Measurements from ENCODE around the gene TAX1BP3.

Gene TAX1BP3

DNA sequence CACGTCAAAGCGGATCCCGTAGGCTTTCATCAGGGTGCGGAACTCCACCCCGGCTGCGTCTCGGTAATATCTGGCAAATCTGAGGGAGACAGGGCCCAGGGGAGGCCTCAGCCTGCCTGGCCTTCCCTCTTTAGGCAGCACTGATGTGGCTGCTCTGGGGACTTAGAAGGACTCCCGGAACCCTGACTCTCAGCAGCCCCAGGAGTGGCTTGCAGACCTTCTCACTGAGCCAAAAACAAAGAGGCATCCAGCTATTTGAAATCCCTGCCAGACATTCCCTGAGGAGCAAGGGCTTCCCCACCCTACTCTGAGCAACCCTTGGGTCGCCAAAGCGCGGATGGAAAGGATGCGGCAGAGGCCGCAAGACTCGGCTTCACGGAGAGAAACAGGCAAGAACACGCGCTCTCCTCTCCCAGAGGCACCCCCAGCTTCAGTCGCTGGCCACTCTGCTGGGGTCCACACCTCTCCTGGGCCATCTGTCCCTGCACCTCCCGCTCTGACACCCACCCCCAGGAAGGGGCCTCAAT lies 19.7 kb upstream of the TAX1BP3 start:
- DNase-seq: no peak

DNA sequence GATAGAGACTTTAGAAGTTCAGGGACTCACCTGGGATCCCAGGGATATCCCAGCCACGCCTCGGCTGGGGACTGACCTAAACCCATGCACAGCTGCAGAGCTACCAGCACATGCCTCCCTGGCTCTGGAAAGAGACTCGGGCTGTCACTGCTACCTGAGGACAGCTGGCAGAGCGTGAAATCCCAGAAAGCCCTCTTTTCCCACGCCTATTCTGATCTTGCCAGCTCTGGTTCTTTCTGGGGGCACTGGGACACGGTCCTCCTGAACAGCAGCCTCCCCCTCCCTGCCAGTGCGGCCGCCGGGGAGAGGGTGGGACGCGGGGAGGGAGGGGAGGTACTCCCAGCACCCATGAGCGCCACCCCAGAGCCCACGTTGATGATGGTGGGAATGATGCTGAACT lies 16.8 kb upstream of the TAX1BP3 start:
- no peak for DNase-seq

DNA sequence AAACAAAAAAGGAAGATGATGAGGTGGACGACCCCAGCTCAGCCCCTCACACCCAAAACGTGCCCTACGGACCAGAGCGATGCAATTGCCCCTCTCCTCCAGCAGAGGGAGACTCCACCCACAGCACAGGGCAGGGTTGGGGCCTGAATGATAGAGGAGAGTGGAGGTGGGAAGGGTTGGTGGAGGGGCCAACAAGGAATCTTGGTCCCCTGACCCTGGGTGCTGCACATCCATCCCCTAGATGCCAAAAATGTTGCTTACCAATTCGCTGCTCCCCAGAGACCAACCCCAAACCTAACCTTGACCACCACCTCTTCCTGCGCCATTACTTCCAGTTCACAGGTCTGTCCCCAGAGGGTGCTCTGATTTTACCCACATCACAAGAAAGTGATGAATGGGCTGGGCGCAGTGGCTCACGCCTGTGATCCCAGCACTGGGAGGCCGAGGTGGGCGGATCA lies 14.7 kb upstream of the TAX1BP3 start:
- DNase-seq: no peak

DNA sequence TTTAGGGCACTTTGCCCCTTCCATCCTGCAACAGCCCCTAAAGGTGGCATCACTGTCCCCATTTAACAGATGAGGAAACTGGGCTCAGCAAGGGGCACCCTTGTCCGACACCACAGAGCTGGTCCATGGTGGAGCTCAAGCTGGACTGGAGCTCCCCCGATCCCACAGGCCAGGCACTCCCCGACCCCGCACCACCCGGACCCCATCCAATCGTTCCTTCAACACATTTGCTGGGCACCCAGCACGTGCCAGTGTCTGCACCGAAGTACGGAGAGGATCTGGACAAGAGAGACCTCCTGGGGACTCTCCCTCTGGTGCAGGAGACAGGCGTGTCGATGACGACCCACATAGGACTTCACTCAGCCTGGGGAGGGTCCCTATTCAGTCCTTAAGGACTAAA lies 13.7 kb upstream of the TAX1BP3 start:
- no peak for DNase-seq

DNA sequence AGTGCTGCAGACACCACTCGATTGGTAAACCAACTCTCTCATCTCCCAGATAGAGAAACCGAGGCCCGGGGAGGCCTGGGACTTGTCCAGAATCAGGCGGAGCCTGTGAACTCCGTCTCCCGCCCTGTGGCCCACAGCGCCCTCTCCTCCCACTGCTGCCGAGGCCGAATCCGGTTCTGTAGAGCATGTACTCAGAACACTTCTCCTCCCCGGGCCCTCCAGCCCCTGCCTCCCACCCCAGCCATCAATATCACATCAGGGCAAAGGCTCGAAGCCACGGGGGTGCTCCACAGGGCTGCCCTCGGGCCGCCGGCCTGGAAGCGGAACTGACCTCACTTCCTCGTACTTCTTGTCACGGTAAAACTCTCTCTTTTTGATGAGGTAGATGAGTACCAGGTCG lies 13.2 kb upstream of the TAX1BP3 start:
- no peak for DNase-seq

DNA sequence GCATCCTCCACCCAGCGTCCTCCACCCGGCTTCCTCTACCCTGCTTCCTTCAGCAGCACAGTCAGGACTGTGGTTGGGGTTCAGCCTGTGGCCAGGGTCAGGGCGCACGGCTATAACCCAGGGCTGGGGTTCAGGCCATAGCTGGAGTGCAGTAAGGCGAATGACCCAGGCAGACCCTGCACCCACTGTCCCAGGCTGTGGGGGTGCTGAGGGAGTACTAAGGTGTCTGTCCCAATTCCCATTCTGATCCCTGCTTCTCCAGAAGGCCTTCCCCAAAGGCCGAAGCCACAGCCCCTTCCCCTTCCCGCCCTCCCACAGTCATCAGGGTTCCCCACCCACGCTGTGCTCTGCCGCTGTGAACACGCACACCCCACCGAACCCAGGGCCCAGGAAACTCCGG lies 12.7 kb upstream of the TAX1BP3 start:
- no peak for DNase-seq

DNA sequence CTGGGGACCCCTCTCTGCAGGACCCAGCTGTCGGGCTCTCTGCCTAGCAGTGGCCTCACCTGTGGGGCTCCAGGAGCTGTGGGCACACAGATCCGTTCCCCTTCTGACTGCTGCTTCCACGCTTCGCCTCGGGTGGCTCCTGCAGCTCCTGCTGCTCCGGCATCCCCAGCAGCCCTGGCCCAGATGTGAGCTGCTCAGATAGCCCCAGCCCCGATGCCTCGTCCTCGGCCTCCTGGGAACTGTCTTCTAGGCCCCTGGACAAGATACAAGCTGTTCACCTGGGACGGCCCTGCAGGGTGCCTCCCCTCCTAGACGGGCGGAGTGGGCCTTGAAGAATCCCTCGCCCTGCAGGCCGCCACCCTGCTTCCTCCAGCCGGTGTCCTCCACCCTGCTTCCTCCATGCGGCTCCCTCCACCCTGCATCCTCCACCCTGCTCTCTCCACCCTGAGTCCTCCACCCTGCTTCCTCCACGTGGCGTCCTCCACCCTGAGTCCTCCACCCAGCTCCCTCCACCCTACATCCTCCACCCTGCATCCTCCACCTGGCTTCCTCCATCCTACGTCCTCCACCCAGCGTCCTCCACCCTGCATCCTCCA lies 11.3 kb upstream of the TAX1BP3 start:
- DNase-seq: no peak

DNA sequence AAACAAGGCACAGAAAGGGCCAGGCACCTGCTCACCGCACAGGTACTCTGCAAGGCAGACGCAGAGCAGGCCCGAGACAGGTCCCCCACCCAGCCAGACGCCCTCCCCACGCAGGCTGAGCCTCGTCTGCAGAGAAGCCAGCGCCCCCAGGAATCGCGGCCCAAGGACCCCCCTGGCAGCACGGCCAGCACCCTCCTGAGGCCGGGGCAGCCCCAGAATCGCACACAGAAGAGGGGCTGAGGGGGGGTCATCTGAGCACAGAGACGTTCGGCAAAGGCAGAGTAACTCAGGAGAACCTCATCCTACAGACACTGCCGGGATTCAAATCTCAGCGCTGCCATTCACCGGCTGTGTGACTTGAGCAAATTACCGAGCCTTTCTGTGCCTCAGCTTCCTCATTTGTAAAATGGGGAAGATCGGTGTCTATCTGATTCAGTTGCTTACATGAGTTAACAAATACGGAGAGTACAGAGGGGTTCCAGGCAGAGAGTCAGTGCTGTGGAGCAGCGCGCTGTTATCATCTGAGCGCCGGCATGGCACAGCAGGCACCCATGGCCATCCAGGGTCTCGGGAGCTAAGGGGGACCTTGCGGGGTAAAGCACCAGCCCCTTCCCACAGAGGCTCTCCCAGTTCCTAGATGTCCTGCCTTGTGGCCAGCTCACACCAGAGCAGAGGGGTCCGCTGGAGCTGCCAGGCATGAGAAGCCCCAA lies 10.6 kb upstream of the TAX1BP3 start:
- DNase-seq: no peak

DNA sequence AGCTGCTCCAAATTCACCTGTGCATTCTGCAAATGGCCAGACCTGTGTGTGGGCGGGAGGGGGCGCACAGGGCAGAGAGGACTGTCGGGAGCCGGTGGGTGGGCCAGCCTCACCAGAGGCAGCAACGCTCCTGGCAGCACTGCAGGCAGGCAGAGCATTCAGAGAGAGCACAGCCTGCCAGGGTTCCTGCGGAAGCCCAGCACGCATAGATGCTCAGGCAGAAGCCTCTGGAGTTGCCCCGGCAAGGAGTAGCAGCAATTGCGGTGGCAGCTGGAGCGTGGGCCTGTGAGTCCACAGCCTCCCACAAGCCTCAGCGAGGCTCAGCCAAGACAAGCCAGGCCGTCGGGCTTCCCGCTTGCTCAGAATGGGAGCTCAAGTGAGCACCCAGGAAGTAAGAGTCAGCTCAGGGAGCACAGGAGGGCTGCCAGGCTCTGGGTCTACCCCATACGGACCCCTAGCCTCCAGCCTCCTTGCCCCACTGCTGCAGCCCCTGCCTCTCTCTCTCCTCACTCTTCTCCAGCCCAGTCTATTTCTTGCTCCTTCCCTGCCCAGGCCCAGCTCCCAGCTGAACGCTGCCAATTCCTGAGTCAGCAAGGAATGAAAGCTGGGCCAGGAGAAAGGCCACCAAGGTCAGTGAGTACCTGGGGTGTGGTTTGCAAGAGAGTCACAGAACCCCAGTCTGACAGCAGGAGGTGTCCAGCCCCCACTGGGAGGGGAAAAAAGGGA lies 9.9 kb upstream of the TAX1BP3 start:
- peak in 1 of 2 donors; percentile 13 for DNase-seq

DNA sequence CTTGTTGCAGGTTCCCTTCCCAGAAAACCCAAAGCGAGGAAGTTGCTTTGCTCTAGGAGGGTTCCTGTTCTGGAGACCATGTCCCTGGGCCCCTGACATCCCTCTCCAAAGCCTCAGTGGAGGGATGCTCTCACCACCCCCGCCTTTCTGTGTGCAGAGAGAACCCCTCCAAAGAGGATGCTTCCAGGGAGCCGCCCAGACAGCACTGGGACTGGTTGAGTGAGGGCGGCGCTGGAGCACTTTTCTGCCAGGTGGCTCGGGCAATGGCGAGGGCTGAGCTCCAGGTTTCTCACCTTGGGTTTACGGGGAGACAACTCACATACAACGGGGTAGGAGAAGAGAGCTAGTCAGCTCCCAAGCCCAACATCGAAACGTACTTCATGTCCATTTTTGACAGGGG lies 7.5 kb upstream of the TAX1BP3 start:
- DNase-seq: no peak

DNA sequence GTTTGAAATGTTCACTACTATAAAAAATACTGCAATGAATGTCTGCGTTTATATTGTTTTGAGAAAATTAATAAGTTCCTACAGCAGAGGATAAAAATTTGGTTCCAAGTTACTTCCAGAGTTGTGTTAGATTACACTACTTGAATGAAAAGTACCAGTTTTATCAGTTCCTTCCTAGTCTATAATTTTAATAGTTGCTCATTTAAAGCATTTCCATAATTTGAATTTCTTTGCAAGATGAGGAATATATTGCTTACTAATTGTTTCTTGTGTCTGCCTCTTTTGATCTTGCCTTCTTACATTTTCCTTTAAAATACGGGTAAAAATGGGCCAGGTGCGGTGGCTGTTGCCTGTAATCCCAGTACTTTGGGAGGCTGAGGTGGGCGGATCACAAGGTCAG lies 4.2 kb upstream of the TAX1BP3 start:
- no peak for DNase-seq

DNA sequence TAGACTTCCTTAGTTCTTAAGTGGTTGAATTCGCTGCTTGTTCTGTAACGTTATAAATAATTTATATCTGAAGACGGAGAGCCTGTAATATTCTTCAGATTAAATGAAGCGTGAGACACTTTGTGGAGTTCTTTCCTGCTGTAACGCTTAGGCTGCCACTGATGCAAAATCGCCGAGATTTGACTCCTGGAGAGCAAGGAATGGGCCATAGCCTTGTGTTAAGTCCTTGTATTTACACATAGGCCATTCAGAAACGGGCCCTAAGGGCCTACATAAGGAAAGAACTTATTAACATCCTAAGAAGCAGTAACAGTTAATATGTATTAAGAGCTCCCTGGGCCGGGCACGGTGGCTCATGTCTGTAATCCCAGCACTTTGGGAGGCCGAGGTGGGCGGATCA lies 1.2 kb upstream of the TAX1BP3 start:
- no peak for DNase-seq

DNA sequence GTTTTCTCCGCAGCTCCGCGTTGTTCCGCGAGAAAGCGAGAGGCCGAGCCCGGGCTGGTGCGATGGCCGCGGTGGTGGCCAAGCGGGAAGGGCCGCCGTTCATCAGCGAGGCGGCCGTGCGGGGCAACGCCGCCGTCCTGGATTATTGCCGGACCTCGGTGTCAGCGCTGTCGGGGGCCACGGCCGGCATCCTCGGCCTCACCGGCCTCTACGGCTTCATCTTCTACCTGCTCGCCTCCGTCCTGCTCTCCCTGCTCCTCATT lies 638 bp upstream of the TAX1BP3 start:
- DNase-seq: no peak

DNA sequence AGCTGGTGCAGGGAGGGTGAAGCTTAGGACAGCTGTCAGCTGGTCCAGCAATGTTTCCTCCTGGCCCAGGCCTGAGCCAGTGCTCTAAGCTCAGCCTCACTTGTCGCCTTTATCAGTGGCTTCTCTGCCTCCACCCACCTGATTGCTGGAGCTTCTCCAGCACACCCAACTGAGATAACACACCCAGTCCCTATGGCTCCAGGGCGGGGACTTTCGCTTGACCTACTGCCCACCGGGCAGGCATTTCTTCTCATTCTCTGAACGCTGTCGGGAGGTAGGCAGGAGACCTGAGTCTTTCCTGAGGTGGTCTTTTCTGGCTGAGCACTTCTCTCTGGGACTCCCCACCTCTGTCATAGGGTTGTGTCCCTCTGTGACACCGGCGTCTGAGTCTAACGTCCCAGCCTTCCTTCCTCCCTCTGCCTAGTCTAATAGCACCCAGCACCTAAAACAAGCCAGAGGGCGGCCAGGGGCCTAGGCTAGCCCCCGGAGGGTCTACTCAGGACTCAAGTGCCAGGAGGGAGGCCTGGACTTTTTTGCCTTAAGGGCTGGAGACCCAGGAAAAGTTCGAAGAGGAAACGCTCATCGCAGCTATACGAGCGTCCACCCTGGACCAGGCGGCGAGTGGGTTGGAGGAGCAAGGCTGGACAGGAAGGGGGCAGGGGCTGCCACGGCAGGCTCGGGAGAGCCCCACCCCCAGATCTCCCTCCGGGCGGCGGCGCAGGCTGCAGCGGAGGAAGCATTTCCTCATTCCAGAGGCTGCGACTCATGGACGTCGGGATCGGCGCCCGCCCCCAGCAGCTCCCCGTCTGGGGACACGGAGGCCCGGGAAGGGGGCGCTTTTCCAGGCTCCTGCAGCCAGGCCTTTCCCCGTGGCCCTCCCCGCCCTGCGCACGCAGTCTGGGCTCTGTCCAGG lies 756 bp downstream of the TAX1BP3 start:
- peak in 1 of 2 donors; percentile 46 for DNase-seq

DNA sequence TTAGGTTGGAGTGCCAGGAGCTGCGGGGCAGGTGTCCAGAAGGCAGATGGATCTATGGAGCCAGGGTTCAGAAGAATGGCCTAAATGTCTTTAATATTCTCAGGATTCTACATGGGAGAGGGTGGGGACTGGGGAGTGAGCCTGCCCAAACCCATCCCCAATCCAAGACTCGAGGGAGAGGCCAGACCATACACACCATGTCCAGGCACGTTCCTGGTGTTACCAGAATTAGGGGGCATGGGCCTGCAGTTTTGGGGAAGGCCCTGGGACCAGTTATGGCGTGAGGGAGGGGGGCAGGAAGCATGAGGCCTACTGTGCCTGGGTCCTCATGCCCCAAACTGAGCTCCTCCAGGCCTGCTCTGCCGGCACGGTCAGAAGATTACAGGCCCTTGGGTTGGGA lies 1.9 kb downstream of the TAX1BP3 start:
- no peak for DNase-seq

DNA sequence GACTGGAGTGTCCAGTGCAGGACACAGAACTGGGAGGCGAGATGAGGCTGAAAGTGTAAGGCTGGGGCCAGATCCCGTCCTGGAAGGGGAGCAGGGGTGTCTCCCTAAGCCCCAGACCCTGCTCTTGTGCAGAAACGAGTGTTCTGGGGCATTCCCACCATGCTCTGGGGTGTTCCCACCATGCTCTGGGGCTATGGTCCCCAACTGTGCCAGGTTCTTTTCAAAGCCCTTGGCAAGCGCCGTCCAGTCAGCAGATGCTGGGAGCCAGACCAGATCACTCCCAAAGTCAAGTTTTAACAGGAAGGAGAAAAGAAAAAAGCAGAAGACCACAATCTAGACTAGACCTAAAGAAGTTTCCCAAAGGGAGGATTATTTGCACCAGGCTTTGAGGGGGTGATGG lies 2.5 kb downstream of the TAX1BP3 start:
- DNase-seq: peak; percentile 18 to 25

DNA sequence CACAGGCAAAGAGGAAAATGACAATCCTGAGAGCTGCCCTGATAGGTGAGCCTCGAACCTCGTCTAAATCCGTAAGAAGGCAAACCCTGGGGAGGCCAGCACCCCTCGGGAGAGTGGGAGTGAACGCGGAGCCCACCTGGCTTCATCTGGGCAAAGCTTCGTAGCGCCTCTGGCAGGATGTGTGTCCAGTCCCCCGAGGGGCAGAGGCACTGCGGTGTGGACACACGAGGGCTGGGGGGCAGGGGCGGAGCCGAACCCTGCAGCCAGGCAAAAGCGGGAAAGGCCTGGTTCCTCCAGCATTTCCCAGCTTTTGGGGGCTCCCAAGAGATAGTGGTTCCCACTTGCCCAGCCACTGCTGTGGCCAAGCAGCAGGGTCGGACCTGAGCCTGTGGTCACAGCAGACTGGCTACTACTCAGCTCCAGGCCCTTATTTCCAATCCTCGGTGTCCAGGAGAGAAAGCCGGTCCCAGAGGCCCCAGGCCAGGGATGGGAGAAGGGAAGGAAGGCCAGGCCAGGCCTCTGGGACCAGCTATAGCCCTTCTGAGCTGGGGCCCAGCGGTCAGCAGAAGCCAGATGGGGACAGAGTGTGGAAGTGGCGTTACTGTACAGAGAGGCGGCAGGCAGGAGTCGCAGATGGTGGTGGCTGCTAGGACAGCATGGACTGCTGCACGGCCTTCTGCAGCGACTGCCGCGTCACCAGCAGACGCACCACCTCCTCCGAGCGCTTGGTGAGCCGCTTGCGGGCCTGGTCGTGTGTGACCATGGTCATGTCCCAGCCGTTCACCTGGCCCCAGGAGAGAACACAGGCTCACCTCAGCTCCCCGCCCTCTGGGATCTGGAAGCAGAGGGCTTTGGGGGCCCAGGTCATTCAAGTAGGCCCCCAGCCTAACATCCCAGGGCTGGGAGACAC lies 5.0 kb downstream of the TAX1BP3 start:
- DNase-seq: no peak

DNA sequence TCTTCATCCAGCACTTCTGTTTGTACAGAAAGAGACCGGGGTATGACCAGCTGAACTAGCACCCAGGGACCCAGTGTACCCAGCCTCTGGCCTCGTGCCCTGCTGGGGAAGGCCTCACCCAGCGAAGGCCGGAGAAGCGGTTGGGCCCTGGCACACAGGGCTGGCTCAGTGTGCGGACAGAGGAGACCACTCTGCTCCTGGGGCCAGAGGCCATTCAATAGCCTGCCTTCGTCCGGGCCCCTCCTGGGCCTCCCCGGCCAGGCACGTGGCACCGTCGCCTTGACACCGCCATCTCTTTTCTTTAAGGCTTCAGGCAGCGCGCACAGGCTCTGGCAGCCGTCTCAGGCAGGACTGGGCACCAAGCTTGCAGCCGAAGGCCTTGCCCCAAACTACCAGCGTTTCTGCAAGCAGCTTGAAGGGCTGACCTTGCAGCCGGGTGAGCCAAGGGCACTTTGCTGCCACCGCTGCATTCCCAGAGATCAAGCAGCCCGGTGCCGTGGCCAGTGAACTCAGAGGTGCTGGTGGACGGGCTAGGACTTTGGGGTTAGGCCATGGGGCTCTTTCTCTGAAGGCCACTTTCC lies 8.0 kb downstream of the TAX1BP3 start:
- DNase-seq: peak; percentile 28 to 29

DNA sequence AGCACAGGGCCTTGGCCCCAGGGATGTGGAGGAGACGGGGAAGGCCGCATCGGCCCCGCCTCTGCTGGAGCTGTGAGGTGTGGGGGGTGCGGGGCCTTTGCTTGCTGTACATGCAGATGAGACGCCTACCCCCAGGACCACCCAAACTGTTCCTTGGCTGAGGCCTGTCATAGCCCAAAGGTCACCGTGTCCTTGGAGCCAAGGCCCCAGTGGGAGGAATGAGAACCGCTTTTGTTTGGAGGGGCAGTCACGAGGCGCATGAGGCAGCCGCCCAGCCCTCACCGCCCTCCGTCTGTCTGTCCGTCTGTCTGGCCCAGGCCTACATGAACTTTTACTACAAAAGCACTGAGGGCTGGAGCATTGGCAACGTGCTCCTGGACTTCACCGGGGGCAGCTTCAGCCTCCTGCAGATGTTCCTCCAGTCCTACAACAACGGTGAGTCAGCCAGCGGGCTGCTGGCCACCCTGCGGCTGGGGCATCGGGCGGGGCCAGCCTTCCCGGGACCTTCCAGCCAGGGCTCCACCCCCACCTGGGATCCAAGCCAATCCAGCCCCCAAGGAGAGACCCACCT lies 8.8 kb downstream of the TAX1BP3 start:
- peak; percentile 6 to 51 for DNase-seq

DNA sequence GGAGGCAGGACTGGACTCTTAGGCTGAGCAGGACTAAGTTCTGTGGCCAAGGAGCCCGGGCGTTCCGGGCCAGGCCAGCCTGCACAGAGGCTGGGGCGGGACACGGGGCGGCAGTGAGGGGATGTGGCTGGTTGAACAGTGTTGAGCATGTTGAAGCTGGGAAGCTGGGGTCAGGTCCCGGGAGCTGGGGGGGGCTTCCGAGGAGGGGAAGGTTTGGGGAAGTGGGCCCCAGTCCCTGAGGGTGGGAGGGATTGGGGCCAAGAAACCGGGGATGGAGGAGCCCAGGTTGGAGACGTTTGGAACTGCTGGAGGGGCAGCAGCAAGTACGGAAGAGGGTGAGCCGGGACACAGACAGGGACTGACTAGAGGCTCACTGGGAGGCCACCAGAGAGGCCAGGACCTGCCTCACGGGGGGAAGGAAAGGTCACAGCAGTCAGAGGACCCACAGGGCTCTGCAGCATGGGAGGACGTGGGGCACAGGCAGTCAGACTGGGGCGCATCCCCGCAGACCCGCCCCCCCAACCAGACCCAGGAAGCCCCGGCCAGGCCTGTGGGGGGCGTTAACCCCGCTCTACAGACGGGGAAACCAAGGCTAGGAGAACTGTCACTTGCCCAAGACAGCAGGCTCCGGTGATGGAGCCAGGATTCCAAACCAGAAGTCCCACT lies 9.5 kb downstream of the TAX1BP3 start:
- DNase-seq: no peak
